Stimulated activated CD8-positive, alpha-beta memory T cell treated with anti-CD3 and anti-CD28 coated beads, Interleukin-7, amount 100 ng/mL, for 48 hours (primary cell): Measurements from ENCODE around the gene CATSPER1.

Experiments used
- DNase-seq, 2 donors: peaks; one replicate each; pipeline ENCODE4 v3.0.0-alpha.2; 2020; ENCODE audit warnings: low read depth in 1 of 2; ENCODE audit errors: extremely low read depth in 1 of 2

Gene CATSPER1

DNA sequence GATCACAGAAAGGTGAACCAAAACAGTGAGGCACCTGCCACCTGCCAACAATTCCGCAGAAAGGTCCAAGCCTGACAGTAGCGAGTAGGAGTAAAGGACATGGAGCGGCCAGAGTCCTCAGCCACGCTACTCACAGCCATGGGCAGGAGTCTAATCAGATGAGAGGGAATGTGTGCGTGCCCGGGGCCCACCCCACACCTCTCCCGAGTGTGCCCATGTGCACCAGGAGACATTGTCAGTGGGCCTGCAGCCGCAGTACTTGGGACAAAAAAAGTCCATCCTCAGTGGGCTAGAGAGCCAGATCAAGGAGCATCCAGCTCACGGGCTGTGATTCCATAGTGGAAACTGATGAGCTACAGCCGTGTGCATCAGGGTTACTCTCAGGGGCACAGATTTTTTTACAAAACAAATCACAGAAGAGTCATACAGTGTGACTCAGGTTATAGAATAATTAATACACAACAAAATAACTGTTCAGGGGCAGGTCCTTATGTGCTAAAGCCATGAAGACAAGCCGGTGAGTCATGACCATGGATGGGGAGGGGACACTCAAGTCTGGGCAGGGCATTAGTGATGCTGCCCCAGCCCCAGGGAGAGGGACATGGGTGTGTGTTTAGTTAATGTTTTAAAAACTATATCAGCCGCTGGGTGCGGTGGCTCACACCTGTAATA lies 52.7 kb downstream of the CATSPER1 start:
- DNase-seq: no peak

DNA sequence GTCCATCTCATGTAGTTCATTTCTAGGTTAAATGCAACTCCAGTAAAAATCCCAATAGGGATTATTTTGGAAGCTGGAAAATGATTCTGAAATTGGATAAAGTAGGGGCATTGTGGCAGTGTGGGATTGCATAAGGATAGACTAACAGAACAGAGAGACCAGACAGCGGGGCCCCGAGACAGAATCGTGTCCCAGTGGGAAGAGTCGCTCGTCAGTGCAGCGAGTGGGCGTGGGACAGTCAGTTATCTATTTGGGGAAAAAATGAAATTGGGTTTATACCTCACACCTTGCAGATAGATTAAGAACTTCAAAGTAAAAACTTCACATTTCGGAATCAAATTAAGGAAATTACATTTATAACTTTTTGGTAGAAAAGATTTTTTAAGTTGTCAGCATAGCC lies 54.2 kb downstream of the CATSPER1 start:
- DNase-seq: no peak

DNA sequence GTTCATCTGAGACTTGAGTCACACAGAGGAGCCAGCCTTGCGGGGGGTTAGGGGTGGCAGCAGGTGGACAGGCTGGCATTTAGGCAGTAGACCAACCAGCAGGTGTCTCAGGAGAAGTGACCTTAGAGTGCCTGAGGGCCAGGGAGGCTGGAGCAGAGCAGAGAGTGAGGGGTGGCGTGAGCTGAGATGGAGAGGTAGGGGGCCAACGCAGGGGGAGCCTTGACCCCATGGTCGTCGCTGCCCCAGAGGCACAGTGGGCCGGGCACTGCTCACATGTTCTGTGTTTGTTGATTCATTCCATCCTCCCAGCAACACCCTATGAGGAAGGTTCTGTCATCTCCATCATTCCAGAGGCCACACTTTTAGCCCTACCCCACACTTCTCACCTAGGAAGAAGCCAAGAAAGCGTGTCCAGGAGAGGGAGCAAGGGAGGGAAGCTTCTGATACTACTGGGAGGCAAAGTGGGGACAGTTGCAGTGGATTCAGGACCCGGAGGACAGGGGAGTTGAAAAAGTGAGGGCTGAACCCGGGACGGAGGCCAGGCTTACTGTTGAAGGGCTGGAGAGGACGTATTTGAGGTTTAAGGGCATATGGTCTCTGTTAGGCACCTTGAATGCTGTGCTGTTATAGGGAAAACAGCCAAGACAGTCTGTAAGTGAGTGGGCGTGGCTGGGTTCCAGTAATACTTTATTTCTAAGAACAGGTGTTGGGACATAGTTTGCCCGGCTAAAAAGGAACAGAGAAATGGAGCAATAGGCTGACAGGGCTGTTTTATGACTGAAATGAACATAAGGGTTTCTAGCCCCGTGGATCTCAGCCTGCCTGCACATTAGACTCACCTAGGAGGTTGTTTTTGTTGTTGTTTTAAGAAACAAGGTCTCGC lies 57.4 kb downstream of the CATSPER1 start:
- no peak for DNase-seq

DNA sequence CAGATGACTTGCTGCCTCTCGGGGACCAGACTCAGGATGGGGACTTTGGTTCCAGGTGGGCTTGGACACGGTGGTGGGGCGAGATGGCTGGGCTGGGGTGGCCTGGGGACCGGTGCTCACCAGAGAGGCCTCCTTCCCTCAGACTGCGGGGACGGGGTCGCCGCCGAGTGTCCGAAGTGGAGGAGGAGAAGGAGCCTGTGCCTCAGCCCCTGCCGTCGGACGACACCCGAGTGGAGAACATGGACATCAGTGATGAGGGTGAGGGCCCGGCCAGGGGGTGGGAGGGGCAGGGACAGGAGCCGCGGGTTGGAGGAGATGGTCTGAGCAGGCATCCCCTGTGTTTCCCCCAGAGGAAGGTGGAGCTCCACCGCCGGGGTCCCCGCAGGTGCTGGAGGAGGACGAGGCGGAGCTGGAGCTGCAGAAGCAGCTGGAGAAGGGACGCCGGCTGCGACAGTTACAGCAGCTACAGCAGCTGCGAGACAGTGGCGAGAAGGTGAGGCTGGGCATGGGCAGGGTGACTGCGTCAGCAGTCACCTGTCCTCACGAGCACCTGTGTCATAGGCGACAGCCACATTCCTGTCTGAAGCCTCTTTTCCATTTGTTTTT lies 58.8 kb downstream of the CATSPER1 start:
- no peak for DNase-seq
